LHCN-M2 (cell line): ENCODE measurements around the gene RGS10. TPM values are rescaled to one million over a fixed set of nuclear protein-coding genes. Genes with fewer than 3 reads are reported as not detected.
A peak's percentile ranks its signal among the peaks of the same experiment; 100 is the strongest.
"Not testable (repeated sequence)": the region's sequence is repeated elsewhere in the genome, so short reads cannot be mapped to it uniquely, and the experiment has no call there.

ENCODE experiments used
- DNase-seq: peaks from one replicate; pipeline ENCODE4 v3.0.0-alpha.2; 2012; ENCODE audit warnings: low read depth
- polyA plus RNA-seq: library from polyadenylated mRNA; unstranded; fragments of >200 nt; gene quantifications from one replicate; pipeline ENCODE4 v1.2.1, GENCODE V29; 2012; ENCODE audit warnings: missing spikeins
- total RNA-seq: library from RNA; depleted of rRNA; stranded (reverse); fragments of >200 nt; gene quantifications from 2 replicates; pipeline ENCODE4 v1.2.3, GENCODE V29; 2014; rRNA removed

RGS10 gene, protein sequence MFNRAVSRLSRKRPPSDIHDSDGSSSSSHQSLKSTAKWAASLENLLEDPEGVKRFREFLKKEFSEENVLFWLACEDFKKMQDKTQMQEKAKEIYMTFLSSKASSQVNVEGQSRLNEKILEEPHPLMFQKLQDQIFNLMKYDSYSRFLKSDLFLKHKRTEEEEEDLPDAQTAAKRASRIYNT
- total RNA-seq = 19.9 and 26.0 TPM in 2 replicates
- polyA plus RNA-seq = 27.7 TPM

DNA sequence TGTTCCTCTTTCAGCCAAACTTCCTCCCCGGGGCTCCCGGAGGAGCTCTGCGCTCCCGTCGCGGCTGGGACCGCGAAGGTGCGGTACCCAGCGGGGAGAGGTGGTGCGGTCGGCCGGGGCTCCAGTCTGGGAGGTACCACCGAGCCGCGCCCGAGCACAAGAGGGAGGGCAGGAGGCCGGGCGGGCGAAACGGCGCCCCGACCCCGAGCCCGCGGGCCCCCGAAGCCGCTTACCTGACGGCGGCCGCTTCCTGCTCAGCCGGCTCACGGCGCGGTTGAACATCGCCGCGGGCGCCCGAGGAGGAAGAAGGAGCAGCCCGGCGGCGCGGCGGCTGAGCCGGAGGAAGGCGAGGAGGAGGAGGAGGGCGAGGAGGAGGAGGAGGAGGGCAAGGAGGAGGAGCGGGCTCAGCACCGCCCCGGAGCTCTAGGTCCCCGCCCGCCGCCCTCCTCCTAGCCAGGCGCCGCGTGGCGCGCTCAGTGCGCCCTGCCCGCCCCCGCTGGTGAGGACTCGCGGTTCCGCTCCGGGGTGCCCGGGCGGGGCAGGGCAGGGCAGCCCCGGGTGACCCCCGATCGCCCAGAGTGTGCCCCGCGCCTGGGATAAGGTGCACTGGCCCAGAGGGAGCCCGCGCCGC lies at the start of gene RGS10:
Gene RGS10, minus strand, starts transcription at position 363 of the 631 bp plus-strand sequence. Its CDS starts 81 bp downstream, at position 282.
- DNase-seq = peak; percentile 60

- DNase-seq = no peak
Measured at GRCh38 chr10:119588071-119588470, 45.6 kb upstream of the RGS10 start.

- DNase-seq = no peak
Measured at GRCh38 chr10:119578355-119578754, 35.8 kb upstream of the RGS10 start.

DNA sequence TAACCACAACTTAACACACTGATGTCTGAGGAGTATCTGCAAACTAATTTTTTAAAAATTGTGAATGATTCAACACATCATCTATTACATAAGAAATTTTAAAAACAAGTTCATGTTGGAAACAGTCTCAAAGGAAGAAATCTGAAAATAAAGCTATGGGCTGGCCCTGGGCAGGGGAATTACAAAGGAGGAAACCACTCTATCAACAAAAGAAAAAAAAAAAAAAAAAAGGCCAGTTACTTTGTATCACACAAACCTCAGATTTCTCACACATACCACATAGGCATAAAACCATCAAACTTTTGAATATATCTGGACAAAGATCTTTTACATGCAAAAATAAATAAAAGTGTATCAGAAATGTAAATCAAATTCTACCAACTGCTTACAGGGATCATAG lies 33.5 kb upstream of the RGS10 start:
- no peak for DNase-seq

- peak; percentile 33 for DNase-seq
Measured at GRCh38 chr10:119575506-119575905, 33.0 kb upstream of the RGS10 start.

DNA sequence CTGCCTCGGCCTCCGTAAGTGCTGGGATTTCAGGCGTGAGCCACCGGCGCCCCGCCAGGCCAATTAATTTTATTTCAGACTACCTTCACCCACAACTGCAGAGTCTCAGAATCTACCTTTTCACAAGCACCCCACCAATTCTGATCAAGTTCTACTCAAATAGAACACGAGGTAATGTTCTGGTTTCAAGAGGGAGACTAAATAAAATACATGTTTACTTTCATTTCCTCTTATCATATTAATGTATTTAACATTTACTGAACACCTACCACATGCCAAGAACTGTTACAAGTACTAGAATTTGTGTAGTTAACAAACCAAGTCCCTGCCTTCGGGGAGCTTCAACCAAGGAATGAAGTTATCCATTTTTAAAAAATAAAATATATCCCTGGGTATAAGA lies 25.5 kb upstream of the RGS10 start:
- DNase-seq = no peak

DNA sequence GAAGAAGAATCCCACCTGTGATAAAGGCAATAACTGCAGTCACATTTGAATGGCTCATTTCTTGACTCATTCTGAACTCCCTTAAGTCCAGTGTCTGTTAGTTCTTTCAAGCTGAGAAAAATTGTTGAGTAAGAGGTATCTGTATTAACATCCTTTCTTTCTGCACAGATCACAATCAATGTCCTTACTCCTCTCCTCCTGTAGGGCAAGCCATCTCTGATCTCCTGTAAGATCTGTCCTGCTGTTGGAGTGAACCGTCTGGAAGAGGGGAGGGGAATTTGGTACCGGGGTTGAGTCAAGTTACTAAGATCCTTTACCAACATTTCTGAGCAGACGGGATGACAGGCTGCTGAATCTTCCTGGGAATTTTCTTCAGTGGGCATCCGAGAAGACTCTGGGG lies 19.6 kb upstream of the RGS10 start:
- DNase-seq = no peak

GRCh38 chr10:119559511-119559910 lies 17.0 kb upstream of the RGS10 start:
- not testable (repeated sequence) for DNase-seq

DNA sequence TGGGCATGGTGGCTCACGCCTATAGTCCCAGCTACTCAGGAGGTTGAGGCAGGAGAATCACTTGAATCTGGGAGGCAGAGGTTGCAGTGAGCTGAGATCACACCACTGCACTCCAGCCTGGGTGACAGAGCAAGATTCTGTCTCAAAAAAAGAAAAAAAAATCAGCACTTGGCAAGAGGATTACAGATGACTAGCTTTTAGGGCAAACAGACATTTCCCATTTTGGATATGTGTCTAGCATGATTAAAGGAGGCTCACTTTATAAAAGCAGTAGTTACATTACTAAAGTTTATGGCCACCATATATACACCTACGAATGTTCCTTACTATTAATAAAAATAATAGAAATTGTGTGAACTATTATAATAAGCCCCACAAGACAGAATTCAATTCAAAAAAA lies 13.6 kb upstream of the RGS10 start:
- DNase-seq = not testable (repeated sequence)

- DNase-seq = no peak
Measured at GRCh38 chr10:119555178-119555784, 12.8 kb upstream of the RGS10 start.

GRCh38 chr10:119550827-119551226 lies 8.3 kb upstream of the RGS10 start:
- no peak for DNase-seq

- no peak for DNase-seq
Measured at GRCh38 chr10:119549247-119549999, 6.9 kb upstream of the RGS10 start.

DNA sequence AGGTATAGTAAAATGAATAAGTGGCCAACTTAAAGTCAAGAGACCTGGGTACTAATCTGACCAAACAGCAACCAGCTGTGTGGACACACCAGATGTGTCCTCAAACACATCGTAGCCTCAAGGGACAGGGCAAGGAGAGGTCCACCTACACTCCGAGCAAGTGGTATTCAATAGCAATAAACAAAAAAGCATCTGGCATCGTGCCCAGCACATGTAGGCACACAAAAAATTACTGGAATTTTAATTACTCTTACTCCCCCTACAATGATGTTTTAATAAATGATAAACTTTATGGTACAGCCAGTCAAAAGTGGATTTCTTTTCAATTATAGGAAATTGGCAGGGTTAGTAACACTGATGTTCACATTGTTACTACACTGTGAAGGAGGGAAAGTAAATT lies 3.5 kb upstream of the RGS10 start:
- no peak for DNase-seq

GRCh38 chr10:119545310-119545709 lies 2.8 kb upstream of the RGS10 start:
- DNase-seq = no peak

DNA sequence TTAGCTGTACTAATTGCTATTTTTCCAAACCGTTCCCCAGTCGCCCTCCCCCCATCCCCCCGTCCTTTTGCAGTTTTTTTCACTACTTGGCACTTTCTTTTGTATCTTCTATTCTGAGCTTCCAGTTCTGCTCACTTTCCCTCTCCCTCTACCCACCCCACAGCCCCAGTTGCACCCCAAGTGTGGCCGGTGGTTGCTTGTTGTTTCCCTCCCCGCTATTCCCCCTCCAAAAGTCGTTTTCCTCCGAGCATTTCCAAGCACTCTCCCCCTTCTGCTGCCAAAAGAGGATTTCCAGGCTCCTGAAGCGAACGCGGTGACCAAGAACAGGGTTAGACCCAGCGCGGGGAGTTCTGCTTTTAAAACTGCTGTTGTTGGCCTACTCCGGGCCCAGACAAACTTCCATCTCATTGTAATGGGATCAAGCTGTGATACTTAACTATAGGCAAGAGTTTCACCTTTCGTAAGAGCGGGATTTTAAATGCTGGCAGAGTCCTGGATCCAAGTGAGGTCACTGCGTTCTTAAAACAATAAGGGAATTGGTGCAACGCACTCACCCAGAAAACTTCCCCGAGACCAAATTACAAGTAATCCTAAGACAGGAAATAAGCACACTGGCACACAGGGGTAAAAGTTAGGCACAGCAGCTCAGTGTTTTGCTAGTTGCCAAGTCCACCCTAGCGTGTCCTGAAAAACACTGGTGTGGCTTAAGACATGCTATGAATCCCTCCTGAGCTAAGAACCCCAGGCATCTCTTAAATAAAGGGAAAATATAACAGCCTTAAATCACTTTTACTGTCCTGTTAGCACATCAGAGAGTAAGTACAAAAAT lies 1.5 kb upstream of the RGS10 start:
- DNase-seq = no peak

GRCh38 chr10:119542988-119543813 lies 682 bp upstream of the RGS10 start:
- DNase-seq = peak; percentile 41

DNA sequence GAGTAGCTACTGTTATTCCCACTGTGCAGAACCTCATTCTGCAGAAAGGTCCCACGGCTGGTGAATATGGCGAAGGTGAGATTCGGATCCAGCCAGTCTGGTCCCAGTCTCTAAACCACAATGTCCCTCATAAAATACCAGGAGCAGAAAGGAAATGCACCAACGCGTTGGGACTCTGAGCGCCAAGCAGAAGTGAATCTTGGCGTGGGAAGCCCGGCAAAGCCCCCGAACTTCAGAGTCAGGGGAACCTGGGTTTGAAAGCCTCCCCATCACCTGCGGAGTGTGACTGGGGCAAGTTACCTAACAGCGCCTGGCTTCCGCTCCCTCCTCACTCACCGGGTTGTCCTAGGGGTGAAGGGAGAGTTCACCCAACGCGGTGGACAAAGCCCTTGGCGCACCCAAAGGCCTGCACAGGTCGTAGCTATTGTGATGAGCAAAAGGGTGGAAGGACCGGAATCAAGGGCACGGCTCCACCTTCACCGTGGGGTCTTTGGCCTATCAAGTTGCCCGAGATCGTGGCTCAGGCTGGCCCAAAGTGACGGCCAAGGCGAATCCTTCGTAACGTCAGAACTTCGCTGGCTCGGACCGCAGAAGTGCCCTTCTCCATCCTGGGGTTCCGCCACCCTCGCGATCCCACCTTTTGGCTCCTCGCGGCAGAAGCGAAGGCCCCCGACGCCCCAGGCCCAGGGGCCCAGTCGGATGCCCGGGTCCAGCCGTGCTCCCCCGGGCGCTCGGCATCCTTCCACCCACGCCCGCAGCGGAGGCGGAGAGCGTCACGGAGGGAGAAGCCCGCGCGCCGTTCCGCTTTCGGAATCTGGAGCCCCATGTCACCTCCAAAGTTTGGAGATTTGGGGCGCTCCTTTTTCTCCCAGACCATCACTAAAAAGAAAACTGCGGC lies 811 bp downstream of the RGS10 start:
- DNase-seq = no peak

- DNase-seq = peak; percentile 19
Measured at GRCh38 chr10:119541046-119541445, 1.5 kb downstream of the RGS10 start.

DNA sequence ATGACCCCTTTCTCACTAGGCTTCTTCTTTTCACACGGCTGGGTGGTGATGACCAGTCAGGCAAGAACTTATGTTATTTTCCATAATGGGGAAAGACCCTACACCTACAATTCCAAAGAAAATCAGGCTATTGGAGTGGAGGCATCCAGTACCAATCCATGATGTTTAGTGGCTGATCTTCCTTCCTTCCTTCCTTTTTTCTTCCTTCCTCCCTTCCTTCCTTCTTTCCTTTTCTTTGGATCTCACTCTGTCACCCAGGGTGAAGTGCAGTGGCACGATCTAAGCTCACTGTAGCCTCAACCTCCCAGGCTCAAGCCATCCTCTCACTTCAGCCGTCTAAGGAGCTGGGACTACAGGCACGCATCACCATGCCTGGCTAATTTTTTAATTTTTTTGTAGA lies 2.5 kb downstream of the RGS10 start:
- DNase-seq = no peak
